Motor neuron (in vitro differentiated cells): ENCODE measurements around the gene PITX3. TPM values are rescaled to one million over a fixed set of nuclear protein-coding genes. Genes with fewer than 3 reads are reported as not detected.

Experiments
- ATAC-seq, 8 experiments: fragments of 200-7000 bp; cut with Tn5 transposase; replicated peaks in 6 of 8; 2 replicates each; pipeline ENCODE4 v1.8.0; 2021; ENCODE audit warnings: mild to moderate bottlenecking in 8 of 8, moderate library complexity in 8 of 8
- H3K27ac ChIP-seq, 2 donors: fragments of 250-450 bp; sonication (Bioruptor Pico); 2 replicates each; pipeline ENCODE4 v1.9.0; 2021; ENCODE audit warnings: antibody characterized with exemption in 2 of 2, mild to moderate bottlenecking in 2 of 2, moderate library complexity in 1 of 2
- H3K4me1 ChIP-seq, 2 donors: fragments of 250-450 bp; sonication (Bioruptor Pico); replicated peaks in 1 of 2; 2 replicates each; pipeline ENCODE4 v1.6.1; 2021; ENCODE audit warnings: antibody characterized with exemption in 2 of 2, mild to moderate bottlenecking in 2 of 2, moderate library complexity in 1 of 2
- H3K4me3 ChIP-seq, 5 donors: fragments of 250-450 bp; sonication (Bioruptor Pico); 2 replicates each; pipeline ENCODE4 v1.9.0; 2021; ENCODE audit warnings: antibody characterized with exemption in 5 of 5, mild to moderate bottlenecking in 5 of 5, moderate library complexity in 4 of 5
- WGBS, 10 experiments: fragments of 450-650 bp; shearing (Covaris generic); methylation state at CpG; one replicate each; pipeline ENCODE4 v1.0.0; 2022; 5-methylcytosine and 5-hydroxymethylcytosine counted together
- in situ Hi-C, 9 experiments: fragments of 400-800 bp; cut with MboI; loops; one replicate each; pipeline ENCODE4 v1.15.0; 2021; ENCODE audit warnings: low sequenced_read_pairs in 9 of 9, low pct_unique_long_range_greater_than_20kb in 2 of 9; ENCODE audit not compliant: unreplicated experiment in 9 of 9
- total RNA-seq, 8 experiments: library from RNA; unstranded; fragments of 300-600 nt; gene quantifications; 2 replicates each; pipeline versions ENCODE4 v1.2.3 to v1.2.4, GENCODE V29; 2022

Gene PITX3
- total RNA-seq: under 1 TPM in 4 of 8 experiments, not detected in 4; 0.05 to 0.33 (median 0.22) TPM

GRCh38 chr10:102241444-102242117 lies at the start of gene PITX3:
TSS of gene PITX3 (minus strand) at chr10:102241512. CDS start at chr10:102232080, 9,432 bp downstream.
- in situ Hi-C loops: loop anchor here in 4 of 9 experiments (25.0 kb wide), 2 partner anchors 96 to 121 kb away; no protein-coding TSS in a partner anchor
- H3K4me1 ChIP-seq: peaks cover 11 to 16% of the 10 kb centered on the region in 2 donors
- 0 to 8% (median 2%) methylated on average over 2 to 21 of the region's 57 CpGs; no CpG with 5 or more reads in 1 of the 10 experiments for whole genome bisulfite sequencing, 10 experiments
- no peak within 1 kb of the TSS for H3K27ac ChIP-seq
- H3K4me3 ChIP-seq: peak within 1 kb of the TSS; percentile 22 to 38 (median 34)
- ATAC-seq: peak; percentile 18 to 54 (median 48)

- in situ Hi-C loops: no loop called here
- Histone ChIP-seq H3K4me1 (peaks cover 0 to 7% of the 10 kb centered on the region in 2 donors), H3K27ac (no peak overlapping the region), H3K4me3 (no peak overlapping the region)
- WGBS, 10 experiments: 90 to 100% (median 100%) methylated on average over 1 to 3 of the region's 3 CpGs; no CpG with 5 or more reads in 5 of the 10 experiments
- ATAC-seq: no peak
Observed at GRCh38 chr10:102289840-102290239, 48.5 kb upstream of the PITX3 start.

GRCh38 chr10:102289356-102289755 lies 48.0 kb upstream of the PITX3 start:
- no peak for ATAC-seq
- no peak overlapping the region for H3K27ac ChIP-seq
- no peak overlapping the region for H3K4me3 ChIP-seq
- WGBS, 10 experiments: 80 to 100% (median 100%) methylated on average over 1 to 2 of the region's 2 CpGs; no CpG with 5 or more reads in 1 of the 10 experiments
- peaks cover 0 to 7% of the 10 kb centered on the region in 2 donors for H3K4me1 ChIP-seq
- in situ Hi-C loops: no loop called here

DNA sequence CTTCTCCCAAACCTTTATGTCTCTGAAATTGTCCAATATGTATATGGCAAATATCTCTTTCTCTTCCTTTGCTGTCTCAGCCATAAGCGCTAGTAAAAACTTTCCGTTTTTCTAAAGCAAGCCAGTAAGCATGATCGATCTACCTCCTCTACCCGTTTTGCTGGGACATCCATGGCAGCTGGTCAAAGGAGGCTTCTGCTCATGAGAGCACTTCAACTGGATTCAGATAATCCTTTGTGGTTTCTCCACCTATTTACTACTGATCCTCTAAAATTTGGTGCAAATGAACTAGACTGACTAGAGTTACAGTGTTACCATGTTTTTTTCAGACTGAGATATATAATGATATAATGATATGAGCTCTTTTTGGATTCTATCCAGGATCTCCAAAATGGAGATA lies 46.7 kb upstream of the PITX3 start:
- peaks cover 0 to 7% of the 10 kb centered on the region in 2 donors for H3K4me1 ChIP-seq
- 61 to 100% (median 98%) methylated on average over 1 to 4 of the region's 4 CpGs; no CpG with 5 or more reads in 3 of the 10 experiments for whole genome bisulfite sequencing, 10 experiments
- no peak for ATAC-seq
- no peak overlapping the region for H3K27ac ChIP-seq
- in situ Hi-C loops: no loop called here
- no peak overlapping the region for H3K4me3 ChIP-seq

DNA sequence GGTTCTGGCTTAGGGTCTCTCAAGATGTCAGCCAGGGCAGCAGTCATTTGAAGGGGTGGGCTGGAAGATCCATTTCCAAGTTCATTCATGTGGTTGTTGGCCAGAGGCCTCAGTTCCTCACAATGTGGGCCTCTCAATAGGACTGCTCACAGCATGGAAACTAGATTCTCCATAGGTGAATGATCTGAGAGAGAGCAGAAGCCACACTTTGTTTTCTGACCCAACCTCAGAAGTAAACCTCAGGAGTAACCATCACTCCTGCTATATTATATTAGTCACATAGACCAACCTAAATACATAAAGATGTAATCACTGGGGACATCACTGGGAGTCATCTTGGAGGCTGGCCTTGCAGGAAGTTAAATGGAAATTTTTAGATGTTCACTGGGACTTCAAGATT lies 46.2 kb upstream of the PITX3 start:
- H3K27ac ChIP-seq: no peak overlapping the region
- in situ Hi-C loops: no loop called here
- no peak for ATAC-seq
- H3K4me1 ChIP-seq: peaks cover 0 to 7% of the 10 kb centered on the region in 2 donors
- no peak overlapping the region for H3K4me3 ChIP-seq

DNA sequence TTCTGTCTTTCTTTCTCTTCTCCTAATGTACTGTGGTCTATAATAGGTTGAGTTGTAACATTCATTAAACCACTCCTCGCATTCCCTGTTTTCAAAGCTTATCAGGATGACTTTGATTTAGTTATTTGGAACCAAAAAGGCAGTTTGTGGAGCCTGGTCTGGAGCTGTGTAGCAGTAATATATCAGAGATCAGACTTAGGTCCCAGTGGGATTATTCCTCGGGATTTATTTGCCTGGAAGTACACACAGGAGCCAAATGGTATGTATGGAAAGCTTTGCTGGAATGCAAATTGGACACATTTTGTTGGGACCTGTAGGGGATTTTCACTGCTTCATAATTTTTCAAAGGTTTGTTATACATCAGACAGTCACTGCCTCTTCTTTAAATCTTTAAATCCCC lies 44.9 kb upstream of the PITX3 start:
- in situ Hi-C loops: no loop called here
- Histone ChIP-seq H3K4me3 (no peak overlapping the region), H3K27ac (no peak overlapping the region), H3K4me1 (peaks cover 0 to 7% of the 10 kb centered on the region in 2 donors)
- no peak for ATAC-seq
- WGBS, 10 experiments: 22 to 95% (median 63%) methylated on average over 1 to 2 of the region's 2 CpGs; no CpG with 5 or more reads in 3 of the 10 experiments

- 63 to 100% (median 100%) methylated on average over 1 to 2 of the region's 2 CpGs; no CpG with 5 or more reads in 1 of the 10 experiments for WGBS, 10 experiments
- Histone ChIP-seq H3K4me3 (no peak overlapping the region), H3K27ac (no peak overlapping the region), H3K4me1 (peaks cover 3 to 7% of the 10 kb centered on the region in 2 donors)
- in situ Hi-C loops: no loop called here
- ATAC-seq: no peak
Observed at GRCh38 chr10:102285133-102285532, 43.8 kb upstream of the PITX3 start.

DNA sequence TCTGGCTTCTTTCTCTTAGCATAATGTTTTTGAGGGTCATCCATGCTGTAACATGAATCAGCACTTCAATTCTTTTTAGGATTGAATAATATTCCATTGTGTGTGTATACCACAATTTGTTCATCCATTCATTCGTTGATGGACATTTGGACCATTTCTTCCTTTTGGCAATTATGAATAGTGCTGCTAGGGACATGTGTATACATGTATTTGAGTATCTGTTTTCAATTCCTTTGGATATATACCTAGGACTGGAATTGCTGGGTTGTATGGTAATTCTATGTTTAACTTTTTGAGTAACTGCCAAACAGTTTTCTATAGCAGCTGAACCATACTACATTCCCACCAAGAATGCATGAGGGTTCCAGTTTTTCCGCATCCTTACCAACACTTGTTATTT lies 43.2 kb upstream of the PITX3 start:
- 71 to 100% (median 100%) methylated on average over 1 to 2 of the region's 2 CpGs; no CpG with 5 or more reads in 1 of the 10 experiments for WGBS, 10 experiments
- peaks cover 3 to 7% of the 10 kb centered on the region in 2 donors for H3K4me1 ChIP-seq
- in situ Hi-C loops: no loop called here
- no peak for ATAC-seq
- H3K27ac ChIP-seq: no peak overlapping the region
- no peak overlapping the region for H3K4me3 ChIP-seq

- H3K4me1 ChIP-seq: peaks cover 3 to 7% of the 10 kb centered on the region in 2 donors
- H3K4me3 ChIP-seq: no peak overlapping the region
- in situ Hi-C loops: no loop called here
- H3K27ac ChIP-seq: no peak overlapping the region
- no peak for ATAC-seq
- WGBS, 10 experiments: 61 to 100% (median 86%) methylated on average over 1 to 2 of the region's 2 CpGs; no CpG with 5 or more reads in 2 of the 10 experiments
Observed at GRCh38 chr10:102283890-102284289, 42.6 kb upstream of the PITX3 start.

DNA sequence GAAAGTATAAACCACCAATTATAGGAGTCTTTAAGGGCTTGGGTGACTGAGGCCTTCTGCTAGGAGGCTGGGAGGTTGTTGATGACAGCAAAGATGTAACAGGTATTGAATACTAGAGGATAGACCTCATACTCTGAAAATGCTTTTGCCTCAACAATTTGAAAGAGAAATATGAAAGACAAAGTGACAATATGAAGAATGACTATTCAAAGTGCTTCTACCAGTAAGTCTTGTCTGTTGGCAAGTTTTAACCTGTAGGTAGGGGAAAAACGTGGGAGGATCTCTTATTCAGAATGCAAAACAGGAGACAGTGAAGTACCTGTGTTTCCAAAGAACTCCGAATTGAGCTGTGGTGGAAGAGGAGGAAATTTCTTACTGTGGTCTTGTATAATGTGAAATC lies 42.2 kb upstream of the PITX3 start:
- Histone ChIP-seq H3K4me1 (peaks cover 3 to 7% of the 10 kb centered on the region in 2 donors), H3K27ac (no peak overlapping the region), H3K4me3 (no peak overlapping the region)
- in situ Hi-C loops: no loop called here
- ATAC-seq: no peak
- WGBS, 10 experiments: 40 to 100% (median 79%) methylated on average over 1 to 2 of the region's 2 CpGs

DNA sequence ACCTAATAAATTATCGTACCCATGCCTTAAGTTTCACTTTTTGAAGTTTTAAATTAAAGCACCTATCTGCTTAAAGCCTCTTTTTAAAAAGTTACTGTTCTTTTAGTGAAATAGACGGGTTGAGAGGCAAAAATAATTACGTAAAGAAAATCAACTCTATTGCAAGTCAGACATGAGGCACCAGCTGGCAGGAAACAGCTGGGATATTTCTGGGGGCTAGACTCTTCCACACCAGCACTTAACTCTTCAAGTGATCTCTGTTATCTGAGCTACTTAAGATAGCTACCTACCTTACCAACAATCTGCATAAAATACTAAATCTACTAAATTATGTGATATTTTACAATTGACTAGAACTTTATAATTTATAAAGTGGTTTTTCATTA lies 39.8 kb upstream of the PITX3 start:
- Histone ChIP-seq H3K4me3 (no peak overlapping the region), H3K4me1 (peaks cover 0 to 3% of the 10 kb centered on the region in 2 donors), H3K27ac (no peak overlapping the region)
- in situ Hi-C loops: no loop called here
- 16 to 100% (median 64%) methylated on average over 2 to 3 of the region's 3 CpGs; no CpG with 5 or more reads in 2 of the 10 experiments for WGBS, 10 experiments
- ATAC-seq: no peak

- in situ Hi-C loops: no loop called here
- peak in 5 of 8 experiments; percentile 31 to 66 (median 57) for ATAC-seq
- WGBS, 10 experiments: 0 to 100% (median 58%) methylated on average over 1 to 3 of the region's 3 CpGs; no CpG with 5 or more reads in 1 of the 10 experiments
- Histone ChIP-seq H3K4me3 (no peak overlapping the region), H3K4me1 (peaks cover 0 to 3% of the 10 kb centered on the region in 2 donors), H3K27ac (no peak overlapping the region)
Observed at GRCh38 chr10:102280397-102281101, 39.2 kb upstream of the PITX3 start.

- no peak for ATAC-seq
- H3K27ac ChIP-seq: no peak overlapping the region
- no peak overlapping the region for H3K4me3 ChIP-seq
- in situ Hi-C loops: no loop called here
- H3K4me1 ChIP-seq: peaks cover 0 to 3% of the 10 kb centered on the region in 2 donors
Observed at GRCh38 chr10:102279104-102279503, 37.8 kb upstream of the PITX3 start.
